Immature natural killer cell (primary cell): Measurements from ENCODE around the gene DOCK3. TPM values are rescaled to one million over a fixed set of nuclear protein-coding genes. Genes with fewer than 3 reads are reported as not detected.
A peak's percentile ranks its signal among the peaks of the same experiment; 100 is the strongest.

Experiments
- DNase-seq, 3 donors: peaks; one replicate each; pipeline ENCODE4 v3.0.0; 2022; ENCODE audit warnings: mixed read lengths in 1 of 3
- H3K27ac Mint-ChIP-seq, 6 donors: one replicate each; pipeline ENCODE4 v1.8.0; 2020; ENCODE audit warnings: mixed read lengths in 6 of 6, mild to moderate bottlenecking in 5 of 6, inconsistent platforms in 4 of 6, moderate library complexity in 3 of 6
- H3K27me3 Mint-ChIP-seq, 3 donors: one replicate each; pipeline ENCODE4 v1.8.0; 2020 to 2021; ENCODE audit warnings: low read depth in 3 of 3, mild to moderate bottlenecking in 3 of 3, mixed read lengths in 3 of 3, moderate library complexity in 3 of 3, inconsistent platforms in 1 of 3
- H3K36me3 Mint-ChIP-seq, 3 donors: one replicate each; pipeline ENCODE4 v1.8.0; 2020; ENCODE audit warnings: mixed read lengths in 3 of 3, inconsistent platforms in 2 of 3, mild to moderate bottlenecking in 2 of 3
- H3K4me1 Mint-ChIP-seq, 2 donors: one replicate each; pipeline ENCODE4 v1.8.0; 2020; ENCODE audit warnings: inconsistent platforms in 2 of 2, mild to moderate bottlenecking in 2 of 2, mixed read lengths in 2 of 2, moderate library complexity in 1 of 2
- H3K4me3 Mint-ChIP-seq, 5 donors: one replicate each; pipeline ENCODE4 v1.8.0; 2020; ENCODE audit warnings: mild to moderate bottlenecking in 5 of 5, mixed read lengths in 5 of 5, inconsistent platforms in 3 of 5, moderate library complexity in 3 of 5
- H3K9me3 Mint-ChIP-seq, 6 donors: one replicate each; pipeline ENCODE4 v1.8.0; 2020; ENCODE audit warnings: mild to moderate bottlenecking in 6 of 6, mixed read lengths in 6 of 6, inconsistent platforms in 4 of 6, moderate library complexity in 3 of 6
- polyA plus RNA-seq, 3 donors: library from polyadenylated mRNA; unstranded; fragments of 300-500 nt; fragmentation: Illumina TruSeq; gene quantifications; one replicate each; pipeline ENCODE4 v1.2.3, GENCODE V29; 2021

DOCK3 gene
- polyA plus RNA-seq, 3 donors from 2014 or later = 0.06 to 0.08 TPM; not detected in 1

DNA sequence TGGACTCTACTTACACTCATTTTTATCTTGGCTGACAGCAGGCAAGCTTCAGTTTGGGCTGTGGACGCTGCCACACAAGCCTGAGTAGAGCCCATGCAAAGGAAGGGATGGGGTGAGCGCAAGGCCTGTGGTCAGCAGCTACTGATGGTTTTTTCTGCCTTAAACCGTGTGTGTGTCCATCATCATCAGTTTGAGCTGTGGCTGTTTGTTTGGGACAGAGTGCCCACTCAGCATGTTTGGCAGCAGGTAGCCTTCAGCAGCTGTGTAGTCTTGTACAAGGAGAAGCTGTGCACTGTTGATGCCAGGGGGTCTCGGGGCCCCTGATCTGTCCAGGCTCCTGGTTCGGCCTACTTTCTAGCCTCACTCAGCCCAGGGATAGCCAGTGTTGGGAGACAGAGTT is 719.8 kb downstream of the DOCK3 start:
- peaks cover 4 to 34% (median 5%) of the 10 kb centered on the region in 3 donors for H3K36me3 Mint-ChIP-seq
- H3K27me3 Mint-ChIP-seq = peaks cover 4 to 7% (median 4%) of the 10 kb centered on the region in 3 donors
- peaks cover 42 to 59% of the 10 kb centered on the region in 2 donors for H3K4me1 Mint-ChIP-seq
- peak overlapping the region in 1 of 5 donors; percentile 71 for H3K4me3 Mint-ChIP-seq
- H3K9me3 Mint-ChIP-seq = no peaks in the 10 kb centered on the region
- no peak for DNase-seq
- peak overlapping the region in 5 of 6 donors; percentile 7 to 76 (median 65) for H3K27ac Mint-ChIP-seq

GRCh38 chr3:51395493-51396213 is 720.9 kb downstream of the DOCK3 start:
- no peak for DNase-seq

DNA sequence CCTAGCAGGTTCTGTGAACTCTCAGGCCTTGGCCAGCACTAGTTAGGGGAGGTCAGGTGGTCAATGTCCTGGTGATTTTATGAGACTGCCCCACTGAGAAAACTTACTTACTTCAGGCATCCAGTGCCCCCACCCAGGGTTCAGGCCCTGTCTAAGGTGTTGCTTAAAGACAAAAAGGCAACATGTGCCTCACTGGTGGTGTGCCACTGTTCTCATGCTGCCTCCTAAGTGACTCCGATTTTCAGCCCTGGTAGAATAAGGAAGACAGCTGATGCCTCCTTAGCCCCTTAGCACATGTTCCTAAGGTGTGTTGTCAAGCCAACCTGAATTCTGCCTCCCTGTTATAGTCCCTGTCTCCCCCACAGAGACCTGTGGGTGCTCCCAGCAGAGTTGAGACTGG is 721.7 kb downstream of the DOCK3 start:
- Mint-ChIP-seq H3K27ac (peak overlapping the region; percentile 42 to 82 (median 76)), H3K27me3 (peaks cover 0 to 4% (median 2%) of the 10 kb centered on the region in 3 donors), H3K9me3 (no peaks in the 10 kb centered on the region), H3K4me1 (peaks cover 31 to 48% of the 10 kb centered on the region in 2 donors), H3K36me3 (peaks cover 4 to 42% (median 5%) of the 10 kb centered on the region in 3 donors), H3K4me3 (no peak overlapping the region)
- DNase-seq = no peak

More at GRCh38 chr3:51395493-51396213, 720.9 kb downstream of the DOCK3 start:
- Mint-ChIP-seq H3K4me1 (peaks cover 34 to 51% of the 10 kb centered on the region in 2 donors), H3K9me3 (no peaks in the 10 kb centered on the region), H3K36me3 (peaks cover 4 to 38% (median 5%) of the 10 kb centered on the region in 3 donors), H3K4me3 (no peak overlapping the region), H3K27me3 (peaks cover 4 to 7% (median 4%) of the 10 kb centered on the region in 3 donors), H3K27ac (peak overlapping the region; percentile 42 to 83 (median 78))

GRCh38 chr3:51397392-51397791 is 722.7 kb downstream of the DOCK3 start:
- Mint-ChIP-seq H3K9me3 (no peaks in the 10 kb centered on the region), H3K27ac (peak overlapping the region in 4 of 6 donors; percentile 3 to 68 (median 39)), H3K27me3 (peaks cover 0 to 4% (median 2%) of the 10 kb centered on the region in 3 donors), H3K36me3 (peaks cover 7 to 50% (median 9%) of the 10 kb centered on the region in 3 donors), H3K4me3 (no peak overlapping the region), H3K4me1 (peaks cover 29 to 47% of the 10 kb centered on the region in 2 donors)
- DNase-seq = no peak

GRCh38 chr3:51398595-51399310 is 724.0 kb downstream of the DOCK3 start:
- Mint-ChIP-seq H3K27ac (peak overlapping the region in 2 of 6 donors; percentile 34 to 53), H3K4me1 (peaks cover 23 to 40% of the 10 kb centered on the region in 2 donors), H3K9me3 (no peaks in the 10 kb centered on the region), H3K36me3 (peaks cover 10 to 52% (median 12%) of the 10 kb centered on the region in 3 donors), H3K4me3 (no peak overlapping the region), H3K27me3 (peaks cover 0 to 5% (median 2%) of the 10 kb centered on the region in 3 donors)
- no peak for DNase-seq

GRCh38 chr3:51400166-51400565 is 725.4 kb downstream of the DOCK3 start:
- no peaks in the 10 kb centered on the region for H3K9me3 Mint-ChIP-seq
- peak overlapping the region in 5 of 6 donors; percentile 7 to 46 (median 39) for H3K27ac Mint-ChIP-seq
- peaks cover 11 to 36% of the 10 kb centered on the region in 2 donors for H3K4me1 Mint-ChIP-seq
- peaks cover 0 to 4% (median 0%) of the 10 kb centered on the region in 3 donors for H3K27me3 Mint-ChIP-seq
- peaks cover 8 to 48% (median 15%) of the 10 kb centered on the region in 3 donors for H3K36me3 Mint-ChIP-seq
- DNase-seq = no peak
- H3K4me3 Mint-ChIP-seq = no peak overlapping the region

GRCh38 chr3:51401735-51402134 is 727.0 kb downstream of the DOCK3 start:
- Mint-ChIP-seq H3K27me3 (peaks cover 0 to 4% (median 0%) of the 10 kb centered on the region in 3 donors), H3K27ac (peak overlapping the region in 3 of 6 donors; percentile 18 to 62 (median 25)), H3K9me3 (no peaks in the 10 kb centered on the region), H3K36me3 (peaks cover 12 to 40% (median 20%) of the 10 kb centered on the region in 3 donors), H3K4me1 (peaks cover 6 to 30% of the 10 kb centered on the region in 2 donors), H3K4me3 (no peak overlapping the region)
- DNase-seq = no peak

DNA sequence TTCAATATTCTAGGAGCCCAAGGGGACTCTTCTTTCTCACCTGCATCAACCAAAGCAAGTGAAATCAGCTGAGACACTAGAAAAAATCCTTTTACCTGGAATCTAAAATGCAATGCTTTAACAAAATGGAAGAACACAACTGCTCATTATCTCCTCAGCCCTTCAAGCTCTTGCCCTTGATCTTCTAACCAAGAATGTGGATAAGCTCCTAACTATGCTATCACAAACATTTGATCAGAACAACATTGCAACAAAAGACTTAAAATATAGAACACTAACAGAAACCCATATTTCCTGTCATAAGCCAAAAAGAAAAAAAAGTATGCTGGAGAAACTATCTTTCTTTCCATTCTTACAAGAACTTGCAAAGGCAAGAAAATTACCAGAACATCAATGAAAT is 728.9 kb downstream of the DOCK3 start:
- no peak for DNase-seq
- Mint-ChIP-seq H3K4me1 (peaks cover 7 to 30% of the 10 kb centered on the region in 2 donors), H3K36me3 (peaks cover 12 to 34% (median 20%) of the 10 kb centered on the region in 3 donors), H3K27ac (peak overlapping the region in 3 of 6 donors; percentile 4 to 61 (median 12)), H3K27me3 (peaks cover 0 to 4% (median 0%) of the 10 kb centered on the region in 3 donors), H3K4me3 (no peak overlapping the region), H3K9me3 (no peaks in the 10 kb centered on the region)

GRCh38 chr3:51408021-51408420 is 733.3 kb downstream of the DOCK3 start:
- Mint-ChIP-seq H3K36me3 (peaks cover 7 to 40% (median 38%) of the 10 kb centered on the region in 3 donors), H3K4me1 (peaks cover 7 to 30% of the 10 kb centered on the region in 2 donors), H3K27me3 (peaks cover 0 to 3% (median 0%) of the 10 kb centered on the region in 3 donors), H3K9me3 (no peaks in the 10 kb centered on the region), H3K27ac (no peak overlapping the region), H3K4me3 (no peak overlapping the region)
- DNase-seq = no peak

GRCh38 chr3:51408813-51409212 is 734.1 kb downstream of the DOCK3 start:
- DNase-seq = no peak
- Mint-ChIP-seq H3K27ac (peak overlapping the region in 1 of 6 donors; percentile 24), H3K27me3 (peaks cover 0 to 1% (median 0%) of the 10 kb centered on the region in 3 donors), H3K4me1 (peaks cover 6 to 24% of the 10 kb centered on the region in 2 donors), H3K4me3 (no peak overlapping the region), H3K9me3 (no peaks in the 10 kb centered on the region), H3K36me3 (peaks cover 4 to 43% (median 36%) of the 10 kb centered on the region in 3 donors)

- Mint-ChIP-seq H3K36me3 (peaks cover 24 to 47% (median 25%) of the 10 kb centered on the region in 3 donors), H3K4me1 (no peaks in the 10 kb centered on the region), H3K27me3 (peaks cover 0 to 2% (median 0%) of the 10 kb centered on the region in 3 donors), H3K27ac (peak overlapping the region in 3 of 6 donors; percentile 22 to 45 (median 28)), H3K4me3 (no peak overlapping the region), H3K9me3 (no peaks in the 10 kb centered on the region)
- no peak for DNase-seq
Observed at GRCh38 chr3:51422211-51422610, 747.5 kb downstream of the DOCK3 start.

GRCh38 chr3:51426921-51427320 is 752.2 kb downstream of the DOCK3 start:
- no peaks in the 10 kb centered on the region for H3K4me1 Mint-ChIP-seq
- H3K9me3 Mint-ChIP-seq = no peaks in the 10 kb centered on the region
- peaks cover 11 to 46% (median 25%) of the 10 kb centered on the region in 3 donors for H3K36me3 Mint-ChIP-seq
- no peak overlapping the region for H3K4me3 Mint-ChIP-seq
- peaks cover 0 to 2% (median 1%) of the 10 kb centered on the region in 3 donors for H3K27me3 Mint-ChIP-seq
- H3K27ac Mint-ChIP-seq = no peak overlapping the region
- no peak for DNase-seq

DNA sequence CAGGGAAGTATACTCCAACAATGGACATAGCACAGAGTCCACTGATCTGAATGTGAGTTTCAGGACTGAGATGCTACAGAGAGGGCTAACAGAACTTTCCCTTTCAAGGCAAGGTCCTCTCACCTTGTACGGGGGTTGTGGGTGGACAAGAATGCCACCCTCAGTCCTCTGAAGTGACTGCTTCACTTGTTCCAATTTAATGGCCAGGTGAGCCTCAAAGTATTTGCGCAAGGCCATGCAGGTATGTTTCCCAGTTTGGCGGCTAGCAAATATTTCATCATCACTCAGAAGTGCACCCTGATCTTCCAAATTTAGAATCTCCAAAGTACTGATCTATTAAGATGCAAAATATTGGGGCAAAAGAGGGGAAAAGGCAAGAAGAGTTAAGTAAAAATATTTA is 754.4 kb downstream of the DOCK3 start:
- no peak overlapping the region for H3K4me3 Mint-ChIP-seq
- peak overlapping the region in 1 of 6 donors; percentile 23 for H3K27ac Mint-ChIP-seq
- H3K27me3 Mint-ChIP-seq = peaks cover 0 to 2% (median 1%) of the 10 kb centered on the region in 3 donors
- peaks cover 12 to 44% (median 18%) of the 10 kb centered on the region in 3 donors for H3K36me3 Mint-ChIP-seq
- no peak for DNase-seq
- H3K4me1 Mint-ChIP-seq = no peaks in the 10 kb centered on the region
- H3K9me3 Mint-ChIP-seq = no peaks in the 10 kb centered on the region
